Nephron (organoid): ENCODE results near the gene GALK1.
A peak's percentile ranks its signal among the peaks of the same experiment; 100 is the strongest.

Source experiments
- H3K27ac Mint-ChIP-seq, 3 experiments: 2 replicates each; pipeline ENCODE4 v1.8.0; 2020; ENCODE audit warnings: mixed read lengths in 3 of 3, mild to moderate bottlenecking in 2 of 3, moderate library complexity in 1 of 3
- H3K27me3 Mint-ChIP-seq: 2 replicates; pipeline ENCODE4 v1.8.0; 2021; ENCODE audit warnings: low read depth, mild to moderate bottlenecking, moderate library complexity, mixed read lengths
- H3K36me3 Mint-ChIP-seq: 2 replicates; pipeline ENCODE4 v1.8.0; 2020; ENCODE audit warnings: low read depth, mixed read lengths
- H3K4me1 Mint-ChIP-seq: 2 replicates; pipeline ENCODE4 v1.8.0; 2020; ENCODE audit warnings: mixed read lengths
- H3K4me3 Mint-ChIP-seq, 3 experiments: 2 replicates each; pipeline ENCODE4 v1.8.0; 2020; ENCODE audit warnings: mild to moderate bottlenecking in 3 of 3, mixed read lengths in 3 of 3, moderate library complexity in 2 of 3
- H3K9me3 Mint-ChIP-seq: 2 replicates; pipeline ENCODE4 v1.8.0; 2020; ENCODE audit warnings: mixed read lengths
- CTCF ChIP-seq, 3 experiments: fragments of 200-600 bp; sonication (generic); IDR thresholded peaks; one replicate each; pipeline ENCODE4 v1.5.0; 2021; ENCODE audit warnings: antibody characterized with exemption in 3 of 3; ENCODE audit not compliant: unreplicated experiment in 3 of 3

GALK1 gene

GRCh38 chr17:75753514-75754377, 11.2 kb downstream of the GALK1 start:
- H3K4me3 Mint-ChIP-seq, result peak overlapping the region in 1 of 3 experiments; percentile 19
- TF ChIP-seq CTCF (IDR thresholded peaks at IDR 0.05; ENCODE audit: unreplicated experiment in 3 of 3), result peak; percentile 52 to 66 (median 56)
- no peaks in the 10 kb centered on the region for H3K9me3 Mint-ChIP-seq
- H3K36me3 Mint-ChIP-seq, result no peaks in the 10 kb centered on the region
- peaks cover 6% of the 10 kb centered on the region for H3K4me1 Mint-ChIP-seq
- H3K27ac Mint-ChIP-seq, result no peak overlapping the region
- no peaks in the 10 kb centered on the region for H3K27me3 Mint-ChIP-seq

DNA sequence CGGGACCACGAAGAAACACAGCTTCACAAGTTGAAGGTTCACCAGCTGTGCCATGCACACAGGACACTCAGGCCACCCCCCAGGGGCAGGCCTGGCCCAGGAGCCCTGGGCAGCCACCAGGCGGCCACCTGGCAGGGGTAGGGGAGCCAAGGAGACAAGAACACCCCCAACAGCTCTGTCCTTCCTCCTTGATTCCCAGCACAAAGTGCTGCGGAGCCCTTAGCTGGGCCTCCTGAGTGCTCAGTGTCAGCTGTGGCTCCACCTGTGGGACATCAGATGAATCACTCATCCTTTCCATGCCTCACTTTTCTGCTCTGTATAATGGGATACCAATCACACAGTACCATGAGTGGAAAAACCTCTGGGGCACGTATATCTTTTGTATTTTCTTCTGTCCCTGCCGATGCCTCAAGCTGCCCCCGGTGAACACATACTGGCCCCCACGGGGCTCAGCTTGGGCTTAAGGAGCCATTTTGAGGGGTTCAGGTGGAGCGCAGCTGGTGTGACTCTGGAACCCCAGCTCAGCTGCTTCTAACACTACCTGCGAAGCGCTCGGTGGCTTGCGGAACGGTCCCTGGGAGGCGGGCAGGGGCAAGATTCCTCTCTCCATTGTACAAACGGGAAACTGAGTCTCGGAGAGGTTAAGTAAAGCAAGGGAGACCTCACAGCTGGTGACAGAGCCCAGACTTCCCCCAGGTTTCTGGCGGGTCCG, 12.0 kb downstream of the GALK1 start:
- no peaks in the 10 kb centered on the region for H3K9me3 Mint-ChIP-seq
- TF ChIP-seq CTCF (IDR thresholded peaks at IDR 0.05; ENCODE audit: unreplicated experiment in 3 of 3), result no peak
- peaks cover 6% of the 10 kb centered on the region for H3K4me1 Mint-ChIP-seq
- H3K36me3 Mint-ChIP-seq, result no peaks in the 10 kb centered on the region
- H3K27me3 Mint-ChIP-seq, result no peaks in the 10 kb centered on the region
- H3K27ac Mint-ChIP-seq, result no peak overlapping the region
- peak overlapping the region in 2 of 3 experiments; percentile 19 to 53 for H3K4me3 Mint-ChIP-seq

- peaks cover 6% of the 10 kb centered on the region for H3K4me1 Mint-ChIP-seq
- H3K4me3 Mint-ChIP-seq, result peak overlapping the region; percentile 12 to 60 (median 58)
- H3K9me3 Mint-ChIP-seq, result no peaks in the 10 kb centered on the region
- H3K27me3 Mint-ChIP-seq, result no peaks in the 10 kb centered on the region
- no peaks in the 10 kb centered on the region for H3K36me3 Mint-ChIP-seq
- peak overlapping the region in 1 of 3 experiments; percentile 61 for H3K27ac Mint-ChIP-seq
- TF ChIP-seq CTCF (IDR thresholded peaks at IDR 0.05; ENCODE audit: unreplicated experiment in 3 of 3), result no peak
Observed at GRCh38 chr17:75752405-75752709, 12.6 kb downstream of the GALK1 start.

- Mint-ChIP-seq H3K4me3 (no peak overlapping the region), H3K27ac (no peak overlapping the region), H3K9me3 (no peaks in the 10 kb centered on the region), H3K36me3 (no peaks in the 10 kb centered on the region), H3K4me1 (peaks cover 6% of the 10 kb centered on the region), H3K27me3 (no peaks in the 10 kb centered on the region)
- no peak for TF ChIP-seq CTCF (IDR thresholded peaks at IDR 0.05; ENCODE audit: unreplicated experiment in 3 of 3)
Observed at GRCh38 chr17:75751676-75752404, 13.2 kb downstream of the GALK1 start.

DNA sequence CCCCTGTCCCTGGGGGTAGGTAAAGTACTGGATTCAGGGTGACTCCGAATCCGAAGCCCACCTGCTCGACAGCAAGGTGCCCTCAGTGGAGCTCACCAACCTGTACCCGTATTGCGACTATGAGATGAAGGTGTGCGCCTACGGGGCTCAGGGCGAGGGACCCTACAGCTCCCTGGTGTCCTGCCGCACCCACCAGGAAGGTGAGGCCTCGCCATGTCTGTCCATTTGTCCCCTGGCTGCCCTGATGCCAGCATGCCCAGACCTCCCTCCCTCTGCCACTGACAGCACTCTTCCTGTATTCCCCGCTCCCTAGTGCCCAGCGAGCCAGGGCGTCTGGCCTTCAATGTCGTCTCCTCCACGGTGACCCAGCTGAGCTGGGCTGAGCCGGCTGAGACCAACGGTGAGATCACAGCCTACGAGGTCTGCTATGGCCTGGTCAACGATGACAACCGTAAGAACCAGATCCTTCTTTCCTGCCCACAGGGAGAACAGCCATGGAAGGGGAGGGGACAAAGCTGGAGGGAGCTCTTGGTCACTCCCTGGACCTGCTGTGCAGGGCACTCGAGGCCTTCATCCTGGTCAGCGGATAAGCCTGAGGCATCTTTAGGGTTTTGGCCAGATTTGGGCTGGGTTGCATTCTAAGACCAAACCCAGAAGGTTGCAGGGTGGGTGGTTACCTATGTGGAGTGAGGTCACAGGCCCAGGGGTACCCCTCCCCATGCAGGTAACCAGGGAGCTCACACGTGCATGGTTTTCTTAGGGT, 14.2 kb downstream of the GALK1 start:
- H3K4me3 Mint-ChIP-seq, result no peak overlapping the region
- H3K27ac Mint-ChIP-seq, result no peak overlapping the region
- no peaks in the 10 kb centered on the region for H3K27me3 Mint-ChIP-seq
- H3K4me1 Mint-ChIP-seq, result peaks cover 6% of the 10 kb centered on the region
- no peak for TF ChIP-seq CTCF (IDR thresholded peaks at IDR 0.05; ENCODE audit: unreplicated experiment in 3 of 3)
- no peaks in the 10 kb centered on the region for H3K36me3 Mint-ChIP-seq
- no peaks in the 10 kb centered on the region for H3K9me3 Mint-ChIP-seq
